Mucosa of descending colon (tissue), 3 donors: ENCODE data around the gene OSGIN1. TPM values are rescaled to one million over a fixed set of nuclear protein-coding genes. Genes with fewer than 3 reads are reported as not detected.

Experiments used
- ATAC-seq: fragments of 200-7000 bp; cut with Tn5 transposase; one replicate; pipeline ENCODE4 v1.9.1; 2020; ENCODE audit warnings: mild to moderate bottlenecking, moderate library complexity
- DNase-seq, 3 donors: peaks; one replicate each; pipeline ENCODE4 v3.0.0-alpha.2; 2020
- H3K36me3 ChIP-seq: fragments of 200-600 bp; one replicate; pipeline ENCODE4 v1.8.0; 2021; ENCODE audit warnings: low read depth, mild to moderate bottlenecking
- H3K4me1 ChIP-seq: fragments of 200-600 bp; one replicate; pipeline ENCODE4 v1.8.0; 2021; ENCODE audit warnings: low read depth, mild to moderate bottlenecking
- H3K4me3 ChIP-seq: fragments of 200-600 bp; one replicate; pipeline ENCODE4 v1.8.0; 2021; ENCODE audit warnings: mild to moderate bottlenecking
- H3K9me3 ChIP-seq: fragments of 200-600 bp; one replicate; pipeline ENCODE4 v1.8.0; 2021; ENCODE audit warnings: mild to moderate bottlenecking
- CTCF ChIP-seq: fragments of 200-600 bp; IDR thresholded peaks from one replicate; pipeline ENCODE4 v1.8.0; 2022; ENCODE audit warnings: antibody characterized with exemption, mild to moderate bottlenecking
- intact Hi-C, 2 donors: fragments of 100-400 bp; cut with DNase I in 1 of 2; cut with micrococcal nuclease in 1 of 2; formaldehyde crosslinking; loops; one replicate each; pipeline versions ENCODE4 v1.11.0 to v1.11.1; 2022; cut with DNase I, micrococcal nuclease
- total RNA-seq, 3 donors: library from RNA; stranded (reverse); fragmentation: NEBNext Ultra II Directional in 2 of 3; extraction: Animal tissue kit (Norgen Biotek cat#: 25700) in 2 of 3; gene quantifications; one replicate each; pipeline versions ENCODE4 v1.2.1 to v1.2.4, GENCODE V29; 2021 to 2023
- donor health status: DM: no; HTN: no; CAD: no; lungs with moderate emphysema.
- donor health status: DM: no; HTN: no; CAD: no.
- donor health status: DM: no; HTN: yes; CAD: no.

OSGIN1 gene
- total RNA-seq, 3 donors from 2014 or later: 11.6 to 15.9 (median 12.2) TPM

- ATAC-seq (no peak), DNase-seq (no peak)
- Histone ChIP-seq H3K4me3 (no peak overlapping the region), H3K36me3 (no peaks in the 10 kb centered on the region), H3K9me3 (no peaks in the 10 kb centered on the region), H3K4me1 (no peaks in the 10 kb centered on the region)
- TF ChIP-seq CTCF: no peak
- intact Hi-C loops: no loop called here
These were observed 25.4 kb downstream of the OSGIN1 start for GRCh38 chr16:83978401-83978904.

- DNase-seq (no peak), ATAC-seq (no peak)
- no peak overlapping the region for H3K4me3 ChIP-seq
- H3K9me3 ChIP-seq: no peaks in the 10 kb centered on the region
- no peaks in the 10 kb centered on the region for H3K4me1 ChIP-seq
- no peaks in the 10 kb centered on the region for H3K36me3 ChIP-seq
- intact Hi-C loops: no loop called here
- TF ChIP-seq CTCF: no peak
These were observed 26.4 kb downstream of the OSGIN1 start for GRCh38 chr16:83979441-83979840.

- no peak overlapping the region for H3K4me3 ChIP-seq
- TF ChIP-seq CTCF: no peak
- ATAC-seq: no peak
These were observed 27.8 kb downstream of the OSGIN1 start for GRCh38 chr16:83980794-83981193.

GRCh38 chr16:83981799-83982198, 28.8 kb downstream of the OSGIN1 start:
- Histone ChIP-seq H3K4me1 (no peaks in the 10 kb centered on the region), H3K4me3 (no peak overlapping the region), H3K9me3 (no peaks in the 10 kb centered on the region), H3K36me3 (no peaks in the 10 kb centered on the region)
- DNase-seq (no peak), ATAC-seq (no peak)
- intact Hi-C loops: no loop called here
- TF ChIP-seq CTCF: no peak

More at GRCh38 chr16:83980794-83981193, 27.8 kb downstream of the OSGIN1 start:
- DNase-seq: no peak
- intact Hi-C loops: no loop called here
- H3K9me3 ChIP-seq: no peaks in the 10 kb centered on the region
- no peaks in the 10 kb centered on the region for H3K36me3 ChIP-seq
- H3K4me1 ChIP-seq: no peaks in the 10 kb centered on the region

GRCh38 chr16:83983491-83983890, 30.5 kb downstream of the OSGIN1 start:
- no peaks in the 10 kb centered on the region for H3K36me3 ChIP-seq
- intact Hi-C loops: no loop called here
- no peak overlapping the region for H3K4me3 ChIP-seq
- DNase-seq (no peak), ATAC-seq (no peak)
- no peaks in the 10 kb centered on the region for H3K4me1 ChIP-seq
- no peaks in the 10 kb centered on the region for H3K9me3 ChIP-seq
- no peak for TF ChIP-seq CTCF

GRCh38 chr16:83989300-83989699, 36.3 kb downstream of the OSGIN1 start:
- Histone ChIP-seq H3K36me3 (no peaks in the 10 kb centered on the region), H3K4me1 (no peaks in the 10 kb centered on the region), H3K4me3 (no peak overlapping the region), H3K9me3 (no peaks in the 10 kb centered on the region)
- DNase-seq (no peak), ATAC-seq (no peak)
- intact Hi-C loops: no loop called here
- TF ChIP-seq CTCF: no peak
